IPS DF 4.7 (cell line): ENCODE measurements around the gene MAP3K2.

ENCODE experiments used
- DNase-seq: peaks from one replicate; pipeline ENCODE4 v3.0.0-alpha.2; 2013; ENCODE audit warnings: low spot score; ENCODE audit errors: extremely low read depth

MAP3K2 gene

DNA sequence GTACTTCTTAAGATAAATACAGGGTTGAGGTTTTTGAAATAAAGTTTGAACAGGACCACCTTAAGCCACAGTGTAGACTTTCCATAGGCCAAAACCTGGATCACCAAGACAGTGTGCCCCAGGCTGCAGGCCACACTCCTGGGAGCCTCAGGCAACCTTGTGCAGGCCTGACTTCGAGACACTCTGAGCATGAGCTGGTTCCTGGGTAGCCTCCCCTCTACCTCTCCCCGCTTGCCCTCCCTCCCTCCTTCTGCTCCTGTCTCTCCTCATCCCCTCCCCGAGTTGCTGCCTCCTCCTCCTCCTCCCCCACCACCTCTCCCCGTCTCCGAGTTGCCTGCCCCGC, 19.9 kb upstream of the MAP3K2 start:
- DNase-seq = no peak

DNA sequence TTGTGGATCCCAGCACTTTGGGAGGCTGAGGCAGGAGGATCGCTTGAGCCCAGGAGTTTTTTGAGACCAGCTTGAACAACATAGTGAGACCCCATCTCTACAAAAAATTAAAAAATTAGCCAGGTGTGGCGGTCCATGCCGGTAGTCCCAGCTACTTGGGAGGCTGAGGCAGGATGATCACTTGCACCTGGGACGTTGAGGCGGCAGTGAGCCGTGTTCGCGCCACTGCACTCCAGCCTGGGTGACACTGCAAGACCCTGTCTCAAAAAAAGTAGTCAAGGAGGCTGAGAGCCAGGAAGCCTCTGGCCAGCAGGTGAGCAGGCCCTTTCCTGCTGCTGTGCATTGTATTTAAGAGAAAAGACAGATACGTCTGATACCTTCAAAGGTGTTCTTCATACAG, 19.3 kb upstream of the MAP3K2 start:
- DNase-seq = no peak

DNA sequence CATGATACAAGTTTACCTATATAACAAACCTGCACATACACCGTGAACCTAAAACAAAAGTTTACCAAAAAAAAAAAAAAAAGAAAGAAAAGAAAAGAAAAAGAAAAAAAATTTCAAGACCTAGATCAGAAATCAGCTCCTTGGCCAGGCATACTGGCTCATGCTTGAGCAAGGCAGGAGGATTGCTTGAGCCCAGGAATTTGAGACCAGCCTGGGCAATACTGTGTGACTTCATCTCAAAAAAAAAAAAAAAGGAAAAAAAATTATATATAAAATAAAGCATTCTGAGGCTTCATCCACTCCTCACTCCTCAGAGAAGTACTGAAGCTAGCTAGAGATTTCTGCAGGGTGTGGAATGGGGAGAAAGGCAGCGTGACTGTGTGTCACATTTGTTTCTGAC, 18.7 kb upstream of the MAP3K2 start:
- DNase-seq = no peak

DNA sequence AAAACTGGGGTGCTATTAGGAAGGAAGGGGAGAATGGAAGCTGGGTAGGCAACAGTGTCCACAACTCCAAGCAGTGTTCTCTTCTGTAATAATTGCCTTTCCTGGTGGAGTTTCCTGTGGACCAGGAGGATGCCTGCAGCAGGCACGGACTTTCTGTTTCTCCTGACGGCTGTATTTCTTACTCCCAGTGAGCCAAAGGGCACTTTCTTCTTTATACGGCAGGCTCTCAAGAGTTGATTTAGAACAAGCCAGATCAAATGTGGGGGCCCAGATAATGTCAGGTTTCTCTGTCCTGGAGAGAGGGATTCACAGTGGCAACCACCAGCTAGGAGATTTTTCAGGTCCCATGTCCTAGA, 17.5 kb upstream of the MAP3K2 start:
- DNase-seq = no peak

DNA sequence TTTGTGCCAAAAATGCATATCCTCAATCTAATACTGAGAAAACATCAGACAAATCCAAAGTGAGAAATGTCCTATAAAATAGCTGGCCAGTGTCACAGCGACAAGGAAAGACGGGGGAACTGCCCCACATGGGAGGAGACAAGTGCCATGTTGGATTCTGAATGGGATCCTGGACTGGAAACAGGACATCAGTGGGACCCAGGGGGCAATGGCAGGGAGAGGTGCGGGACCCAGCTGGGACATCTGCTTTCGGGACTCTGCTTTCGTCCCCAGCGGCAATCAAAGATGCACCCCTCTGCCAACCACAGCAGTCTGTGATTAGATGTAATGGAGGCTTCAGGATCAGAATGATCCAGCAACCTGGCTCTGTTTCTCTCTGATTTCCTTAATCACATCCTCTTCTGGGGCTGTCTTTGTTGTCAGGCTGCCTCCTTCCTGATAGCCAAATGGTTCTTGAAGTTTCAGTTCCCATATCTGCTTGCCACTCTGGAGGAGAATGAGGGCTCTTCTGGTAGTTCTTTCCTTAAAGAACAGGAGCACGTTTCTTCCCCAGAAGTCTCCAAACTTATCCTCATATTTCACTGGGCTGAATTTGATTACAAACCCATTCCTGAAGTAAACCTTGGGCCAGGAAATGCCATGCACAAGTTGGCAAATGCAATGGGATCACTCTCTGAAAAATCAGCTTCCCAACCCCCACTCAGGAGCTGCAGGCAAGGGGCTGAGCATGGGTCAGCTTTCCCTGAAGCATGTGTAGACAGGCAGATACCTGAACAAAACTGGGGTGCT, 16.9 kb upstream of the MAP3K2 start:
- no peak for DNase-seq

DNA sequence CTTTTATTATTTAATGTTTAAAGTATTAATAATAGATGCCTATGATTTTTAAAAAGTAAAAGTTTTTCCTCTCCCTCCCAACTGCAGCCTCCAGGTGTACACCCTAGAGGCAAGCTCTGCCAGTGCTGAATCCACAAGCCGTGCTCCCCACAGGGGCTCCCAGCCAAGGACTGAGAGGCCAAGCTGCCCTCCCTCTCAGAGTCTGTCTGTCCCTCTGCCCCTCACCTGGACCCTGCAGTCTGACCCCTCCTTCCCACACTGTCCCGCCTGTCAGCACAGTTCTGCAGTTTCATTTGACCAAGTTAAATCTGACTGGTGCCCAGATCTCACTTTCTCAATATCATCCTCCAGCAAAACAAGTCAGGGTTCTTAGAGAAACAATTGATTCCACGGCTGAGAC, 15.7 kb upstream of the MAP3K2 start:
- DNase-seq = no peak

DNA sequence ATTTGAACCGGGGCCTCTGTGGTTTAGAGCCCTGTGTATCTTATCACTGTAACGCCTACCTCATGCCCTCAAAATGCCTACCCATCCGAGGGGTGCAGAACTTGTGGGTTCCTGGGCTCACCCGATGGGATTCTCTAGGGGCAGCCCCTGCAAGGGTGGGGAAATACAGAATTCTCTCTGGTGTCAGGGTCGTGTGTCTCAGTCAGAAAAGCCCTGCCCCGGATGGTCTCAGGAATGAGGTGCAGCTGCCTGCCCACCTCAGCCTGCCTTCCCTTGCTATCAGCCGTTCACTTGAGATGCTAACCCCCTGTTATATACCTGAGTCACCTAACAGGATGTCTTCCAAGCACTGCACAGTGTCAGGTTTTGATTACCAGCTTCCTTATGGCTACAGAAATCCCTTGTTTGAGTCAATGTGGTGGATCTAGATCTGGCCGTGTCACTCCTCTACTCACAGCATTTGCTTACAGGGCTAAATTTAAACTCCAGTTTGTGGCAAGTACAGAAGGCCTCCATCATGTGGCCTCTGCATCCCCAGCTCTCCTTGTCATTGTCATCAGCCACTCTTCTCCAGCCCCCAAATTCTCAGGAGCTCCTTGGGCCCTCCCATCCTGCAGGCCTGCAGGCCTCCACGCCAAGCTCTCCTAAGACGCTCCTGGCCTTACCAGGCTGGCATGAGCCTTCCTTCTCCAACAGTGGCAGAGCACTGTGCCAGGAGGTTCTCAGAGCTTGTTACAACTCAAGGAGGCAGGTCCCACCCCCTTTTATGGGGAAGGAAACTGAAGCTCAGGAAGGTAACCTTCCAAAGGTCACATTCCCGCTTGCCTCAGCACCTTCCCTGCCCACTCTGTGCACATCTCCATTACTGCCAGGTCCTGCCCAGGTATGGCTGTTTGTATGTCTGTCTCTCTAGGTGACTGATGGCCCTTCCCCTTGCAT, 14.3 kb upstream of the MAP3K2 start:
- DNase-seq = no peak

DNA sequence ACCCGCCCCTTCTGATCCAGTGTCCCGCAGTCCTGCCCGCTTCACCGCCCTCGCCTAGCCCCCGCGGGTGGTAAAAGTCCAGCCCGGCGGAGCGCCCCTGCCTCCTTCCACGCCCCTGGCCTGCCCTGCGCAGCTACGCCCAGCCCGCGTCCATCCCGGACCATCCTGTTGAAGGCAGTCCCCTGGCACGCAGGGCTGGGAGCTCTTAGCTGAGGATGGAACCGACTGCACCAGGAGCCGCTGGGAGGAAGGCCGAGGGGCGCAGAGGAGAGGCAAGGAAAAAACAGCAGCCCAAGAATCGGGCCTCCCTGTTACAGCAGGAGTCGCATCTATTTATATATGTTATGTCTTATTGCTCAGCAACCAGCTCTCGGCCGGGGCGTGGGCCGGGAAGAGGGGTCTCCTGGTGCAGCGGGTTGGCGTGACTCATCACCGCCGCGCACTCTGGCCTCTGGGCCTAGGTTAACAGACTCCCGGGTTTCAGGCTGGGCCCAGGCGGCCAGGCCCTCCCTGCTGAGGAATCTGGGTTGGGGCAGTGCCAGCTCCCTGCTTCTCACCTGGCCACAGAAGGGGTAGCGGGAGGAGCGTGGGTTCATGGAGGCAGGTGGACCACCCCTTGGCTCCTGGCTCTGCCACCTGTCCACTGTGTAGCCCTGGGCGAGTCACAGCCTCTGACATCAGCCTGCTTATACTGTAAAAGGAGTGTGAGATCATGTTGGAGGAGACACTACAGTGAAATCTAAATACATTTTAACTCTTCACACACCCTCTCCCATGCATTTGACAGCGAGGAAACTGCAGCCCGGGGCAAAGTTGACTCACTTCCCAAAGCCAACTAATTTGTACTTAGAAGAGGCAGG, 13.4 kb upstream of the MAP3K2 start:
- DNase-seq = no peak

DNA sequence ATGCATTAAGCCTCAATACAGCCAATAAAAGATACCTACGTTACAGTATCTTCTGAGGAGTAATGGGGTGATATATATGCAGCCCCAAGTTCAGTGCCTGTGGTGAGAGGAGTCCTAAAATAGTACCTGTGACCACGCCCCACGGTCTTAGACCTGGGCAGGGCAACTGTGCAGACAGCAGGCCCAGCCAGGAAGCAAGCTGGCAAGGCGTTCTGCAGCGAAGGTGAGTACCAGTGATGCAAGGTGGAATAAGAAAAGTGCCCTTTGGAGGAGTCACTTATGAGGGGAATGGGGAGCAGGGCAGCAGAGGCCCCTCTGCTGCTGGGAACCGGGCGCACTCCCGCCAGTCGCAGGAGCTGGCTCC, 12.7 kb upstream of the MAP3K2 start:
- no peak for DNase-seq

DNA sequence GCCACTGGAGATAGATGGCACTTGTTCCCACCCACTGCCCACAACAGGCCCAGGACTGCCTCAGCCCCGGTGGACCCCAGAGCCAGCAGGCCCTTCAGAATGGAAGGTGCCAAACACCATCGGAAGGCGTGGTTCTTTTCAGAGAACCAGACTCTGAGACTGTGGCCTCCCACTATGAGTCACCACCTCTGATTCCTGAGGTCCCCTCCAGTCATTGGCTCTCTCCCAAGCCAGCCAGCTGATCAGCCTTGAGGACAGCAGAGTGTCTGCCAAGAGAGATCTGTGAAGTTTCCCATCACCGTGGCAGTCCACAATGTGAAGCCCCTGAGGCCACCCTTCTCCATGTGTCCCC, 10.4 kb upstream of the MAP3K2 start:
- DNase-seq = no peak

DNA sequence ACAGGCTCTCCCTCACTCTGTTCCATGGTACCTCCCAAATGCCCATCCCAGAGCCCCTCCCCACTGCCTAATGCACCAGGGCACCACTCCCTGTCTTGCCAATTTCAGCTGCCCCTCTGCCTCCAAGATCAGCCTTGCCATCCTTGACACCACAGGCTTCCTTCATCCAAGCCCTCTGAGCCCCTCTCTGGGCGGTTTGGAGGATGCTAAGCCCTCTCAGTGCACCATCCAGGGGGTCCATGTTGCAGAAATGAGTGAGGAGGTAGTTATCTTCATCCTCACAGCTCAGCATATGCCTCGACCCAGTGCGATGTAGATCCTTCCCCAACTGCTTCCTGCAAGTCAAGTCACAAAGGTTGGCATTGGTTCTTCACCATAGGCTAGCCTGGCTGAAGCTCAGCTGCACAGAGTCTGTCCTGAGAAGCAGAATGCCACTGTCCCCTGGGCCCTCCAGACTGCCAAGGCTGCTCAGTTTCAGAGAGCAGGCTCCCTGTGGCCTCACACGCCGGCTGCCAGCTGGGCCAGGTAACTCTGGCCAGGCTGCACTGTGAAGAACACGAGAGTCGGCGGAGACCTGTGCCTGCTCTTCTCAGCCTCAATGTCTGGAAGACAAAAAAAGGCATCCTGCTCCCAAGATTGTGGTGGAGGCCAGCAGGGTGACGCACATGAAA, 9.9 kb upstream of the MAP3K2 start:
- no peak for DNase-seq

DNA sequence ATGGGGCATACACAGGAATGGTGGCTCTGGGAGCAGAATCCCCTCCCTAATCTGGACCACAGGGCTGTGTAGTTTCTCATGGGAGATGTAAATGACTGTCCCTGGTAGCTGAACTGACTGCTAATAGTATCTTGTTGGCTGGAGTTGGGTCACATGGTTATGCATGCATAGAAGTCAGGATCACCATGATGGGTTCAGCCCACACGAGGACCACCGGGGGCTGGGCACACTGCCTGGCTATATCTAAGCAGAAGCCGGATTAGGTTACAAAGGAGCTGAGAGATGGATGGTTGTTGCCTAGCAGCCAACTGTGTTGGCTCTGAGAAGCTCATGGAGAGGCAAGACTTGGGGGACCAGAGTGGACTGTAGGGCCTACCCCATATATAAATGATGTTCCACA, 6.7 kb upstream of the MAP3K2 start:
- no peak for DNase-seq

DNA sequence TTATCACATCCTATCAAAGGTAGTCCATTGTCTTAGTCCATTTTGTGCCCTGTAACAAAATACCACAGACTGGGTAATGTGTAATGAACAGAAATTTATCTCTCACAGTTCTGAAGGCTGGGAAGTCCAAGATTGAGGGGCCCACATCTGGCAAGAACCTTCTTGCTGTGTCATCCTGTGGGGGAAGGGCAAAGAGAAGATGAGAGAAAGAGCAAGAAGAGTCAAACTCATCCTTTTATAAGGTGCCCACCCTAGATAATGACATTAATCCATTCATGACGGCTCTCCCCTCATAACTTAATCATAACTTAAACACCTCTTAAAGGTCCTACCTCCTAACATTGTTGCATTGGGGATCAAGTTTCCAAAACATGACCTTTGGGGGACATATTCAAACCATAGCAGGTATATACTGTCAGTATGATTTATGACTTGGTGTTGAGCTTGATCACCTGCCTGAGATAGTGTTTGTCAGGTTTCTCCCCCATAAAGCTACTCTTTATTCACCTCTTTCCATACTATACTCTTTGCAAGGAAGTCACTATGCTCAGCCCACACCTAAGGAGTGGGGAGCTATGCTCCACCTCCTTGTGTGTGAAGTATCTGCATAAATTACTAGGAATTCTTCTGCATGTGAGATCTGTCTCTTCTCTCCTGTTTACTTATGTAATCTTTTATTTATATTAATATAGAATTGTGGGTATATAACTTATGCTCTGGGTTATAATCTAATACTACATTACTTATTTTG, 5.2 kb upstream of the MAP3K2 start:
- DNase-seq = no peak

DNA sequence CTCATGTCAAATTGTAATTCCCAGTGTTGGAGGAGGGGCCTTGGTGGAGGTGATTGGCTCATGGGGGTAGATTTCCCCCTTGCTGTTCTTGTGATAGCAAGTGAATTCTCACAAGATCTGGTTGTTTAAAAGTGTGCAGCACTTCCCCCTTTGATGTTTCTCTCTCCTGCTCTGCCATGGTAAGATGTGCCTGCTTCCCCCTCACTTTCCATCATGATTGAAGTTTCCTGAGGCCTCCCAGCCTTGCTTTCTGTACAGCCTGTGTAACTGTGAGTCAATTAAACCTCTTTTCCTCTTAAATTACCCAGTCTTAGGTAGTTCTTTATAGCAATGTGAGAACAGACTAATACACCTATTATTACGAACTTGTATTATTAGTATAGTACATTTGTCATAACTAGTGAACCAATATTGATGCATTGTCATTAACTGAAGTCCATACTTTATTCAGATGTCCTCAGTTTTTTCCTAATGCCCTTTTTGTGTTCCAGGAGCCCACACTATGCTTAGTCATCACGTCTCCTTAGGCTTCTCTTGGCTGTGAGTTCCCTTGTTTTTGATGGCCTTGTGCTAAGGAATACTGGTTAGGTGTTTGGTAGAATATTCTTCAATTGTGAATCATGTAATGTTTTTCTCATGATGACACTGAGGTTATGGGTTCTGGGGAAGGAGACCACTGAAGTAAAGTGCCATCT, 4.5 kb upstream of the MAP3K2 start:
- no peak for DNase-seq

DNA sequence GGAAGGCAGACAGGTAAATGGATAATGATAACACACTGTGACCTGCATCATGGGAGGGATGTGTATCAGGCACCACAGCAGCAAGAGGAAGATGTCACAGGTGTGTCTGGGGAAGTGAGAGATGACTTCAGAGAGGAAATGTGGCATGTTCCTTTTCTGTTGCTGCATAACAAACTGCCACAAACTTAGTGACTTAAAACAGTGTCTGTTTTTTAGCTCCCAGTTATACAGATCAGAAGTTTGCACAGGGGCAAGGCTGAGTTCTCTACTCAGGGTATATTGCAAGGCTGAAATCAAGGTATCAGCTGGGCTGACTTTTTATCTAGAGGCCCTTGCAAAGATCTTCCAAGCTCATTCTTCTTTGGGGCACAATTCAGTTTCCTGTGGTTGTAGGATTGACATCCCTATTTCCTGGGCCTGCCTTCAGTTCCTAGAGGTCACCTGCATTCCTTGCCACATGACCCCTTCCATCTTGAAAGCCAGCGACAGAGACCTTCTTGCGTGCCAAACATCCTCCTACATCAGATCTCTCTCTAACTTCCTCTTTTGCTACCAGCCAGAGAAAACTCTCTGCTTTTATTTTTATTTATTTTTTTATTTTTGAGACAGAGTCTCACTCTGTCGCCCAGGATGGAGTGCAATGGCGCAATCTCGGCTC, 2.1 kb upstream of the MAP3K2 start:
- DNase-seq = no peak

DNA sequence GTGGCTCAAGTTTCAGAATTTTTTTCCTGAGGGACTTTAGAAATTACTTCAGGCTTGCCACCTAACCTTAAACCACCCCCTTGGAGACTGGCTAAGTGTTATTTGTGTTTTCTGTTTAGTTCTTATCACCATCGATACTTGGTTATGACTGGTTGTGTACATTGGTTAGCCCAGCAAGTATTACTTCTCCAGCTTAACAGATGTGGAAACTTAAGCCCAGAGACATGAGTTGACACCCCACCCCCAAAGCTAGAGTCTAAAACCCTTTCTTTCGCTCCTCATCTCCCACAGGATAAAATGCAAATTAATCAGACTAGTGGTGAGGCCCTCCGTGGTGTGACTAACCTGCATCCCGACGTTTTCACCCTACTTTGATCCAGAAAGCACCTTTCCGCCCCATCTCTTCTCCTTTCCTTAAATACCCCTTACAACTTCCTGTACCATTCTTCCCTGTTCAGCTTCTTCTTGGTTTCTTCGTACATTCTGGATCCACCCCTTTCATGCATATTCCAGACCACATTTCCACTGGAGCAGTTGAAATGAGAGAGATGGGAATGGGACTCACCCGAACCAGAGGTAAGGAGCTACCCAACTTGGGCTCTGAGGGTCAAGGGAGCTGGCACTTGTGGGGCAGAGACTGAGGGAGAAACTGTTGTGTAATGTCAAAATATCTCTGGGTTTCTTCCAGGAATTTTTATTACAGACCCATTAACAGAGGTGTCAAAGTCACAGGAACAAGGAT, 819 bp upstream of the MAP3K2 start:
- DNase-seq = no peak

DNA sequence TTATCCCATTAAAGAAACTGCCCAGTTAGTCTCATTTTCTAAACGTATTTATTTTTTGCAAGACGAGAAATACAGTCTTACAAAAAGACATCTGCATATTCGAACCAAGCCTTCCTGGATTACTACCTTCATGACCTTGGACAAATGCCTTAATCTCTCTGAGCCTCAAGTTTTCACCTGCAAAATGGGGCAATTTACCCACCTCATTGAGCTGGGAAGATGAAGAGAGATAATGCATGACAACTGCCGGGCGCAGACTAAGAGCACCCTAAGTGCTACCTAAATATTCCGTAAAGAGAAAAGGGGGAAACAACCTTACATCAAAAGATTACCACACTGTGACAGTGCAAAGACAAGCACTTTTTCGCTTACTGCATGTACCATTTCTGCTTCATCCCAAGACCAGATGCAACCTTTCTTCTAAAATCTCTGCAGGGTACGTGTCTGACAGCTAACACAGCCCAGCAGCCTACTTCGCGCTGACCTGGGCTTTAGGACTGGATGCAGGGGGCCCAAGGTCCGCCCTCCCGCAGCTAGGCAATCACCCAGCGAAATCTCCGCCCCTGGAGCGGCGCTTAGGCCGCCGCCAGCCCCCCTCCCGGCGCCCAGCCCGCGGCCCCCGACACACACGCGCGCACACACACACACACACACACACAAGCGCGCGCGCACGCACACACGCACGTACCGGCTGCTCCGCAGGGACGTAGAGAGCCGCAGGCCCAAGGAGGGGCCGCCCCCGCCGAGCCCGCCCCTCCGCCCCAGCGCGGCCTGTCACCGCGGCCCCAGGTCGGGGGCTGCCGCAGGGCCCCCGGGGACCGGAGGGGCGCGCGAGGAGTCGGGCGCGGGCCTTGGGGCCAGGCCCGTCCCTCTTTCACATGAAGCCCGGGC, 766 bp downstream of the MAP3K2 start:
- no peak for DNase-seq

DNA sequence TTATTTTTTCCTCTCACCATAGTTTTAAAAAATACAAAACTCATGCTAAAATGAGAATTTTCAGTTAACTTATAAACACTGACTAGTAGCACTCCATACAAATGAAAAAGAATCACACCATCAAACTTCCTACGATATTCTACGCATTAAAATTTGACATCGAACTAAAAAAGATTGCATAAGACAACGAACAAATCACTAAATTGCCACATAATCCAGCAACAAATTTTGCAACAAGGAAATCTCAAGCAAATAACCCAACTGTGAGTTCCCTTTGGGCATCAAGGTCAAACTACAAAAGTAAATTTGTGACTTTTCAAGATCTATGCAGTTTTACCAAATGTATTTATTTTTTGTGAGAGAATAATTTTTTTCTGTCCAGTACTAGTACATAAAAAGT, 1.5 kb downstream of the MAP3K2 start:
- DNase-seq = no peak
